ENCODE results near the gene DHODH.

- TF ChIP-seq CTCF (conservative IDR thresholded peaks at IDR 0.05) (no peak), ZFX (IDR thresholded peaks at IDR 0.05) (no peak)
These were observed 39.2 kb upstream of the DHODH start for GRCh38 chr16:71969353-71969752.
